Mesenchymal stem cell (in vitro differentiated cells and primary cell): ENCODE results near the gene TRMU.

Experiments used
- DNase-seq: peaks from one replicate; pipeline ENCODE4 v3.0.0-alpha.2; 2013
- H2AFZ ChIP-seq: one replicate; pipeline ENCODE4 v1.6.1; 2013; ENCODE audit warnings: low read depth, mild to moderate bottlenecking, control low read depth, inconsistent platforms, low read length, moderate library complexity
- H2AK5ac ChIP-seq: 2 replicates; pipeline ENCODE4 v1.6.1; 2013; ENCODE audit warnings: low read length, moderate library complexity, mild to moderate bottlenecking, inconsistent platforms; ENCODE audit not compliant: severe bottlenecking
- H2BK120ac ChIP-seq: one replicate; pipeline ENCODE4 v1.6.1; 2013; ENCODE audit warnings: low read depth, mild to moderate bottlenecking, inconsistent platforms, low read length, moderate library complexity
- H2BK12ac ChIP-seq, 2 experiments: one replicate each; pipeline ENCODE4 v1.6.1; 2013; ENCODE audit warnings: inconsistent platforms in 2 of 2, low read length in 2 of 2, mild to moderate bottlenecking in 2 of 2, moderate library complexity in 2 of 2, control low read depth in 1 of 2
- H2BK15ac ChIP-seq: one replicate; pipeline ENCODE4 v1.6.1; 2013; ENCODE audit warnings: mild to moderate bottlenecking, low read depth, inconsistent platforms; ENCODE audit not compliant: poor library complexity, severe bottlenecking
- H2BK5ac ChIP-seq: 2 replicates; pipeline ENCODE4 v1.6.1; 2013; ENCODE audit warnings: low read depth, mild to moderate bottlenecking, low read length, control low read depth, inconsistent platforms; ENCODE audit not compliant: poor library complexity, severe bottlenecking
- H3K14ac ChIP-seq, 2 experiments: one replicate each; pipeline ENCODE4 v1.6.1; 2013; ENCODE audit warnings: inconsistent platforms in 2 of 2, low read length in 2 of 2, control low read depth in 1 of 2, mild to moderate bottlenecking in 1 of 2, moderate library complexity in 1 of 2
- H3K18ac ChIP-seq, 2 experiments: one replicate each; pipeline ENCODE4 v1.6.1; 2013; ENCODE audit warnings: inconsistent platforms in 2 of 2, low read length in 2 of 2, control low read depth in 1 of 2, low read depth in 1 of 2, mild to moderate bottlenecking in 1 of 2
- H3K23ac ChIP-seq, 2 experiments: one replicate each; pipeline ENCODE4 v1.6.1; 2013; ENCODE audit warnings: inconsistent platforms in 2 of 2, low read length in 2 of 2, mild to moderate bottlenecking in 2 of 2, moderate library complexity in 2 of 2, control low read depth in 1 of 2
- H3K27ac ChIP-seq: 2 replicates; pipeline ENCODE4 v1.5.1; 2013; ENCODE audit warnings: mild to moderate bottlenecking, moderate library complexity, low read length, control low read depth, inconsistent platforms; ENCODE audit not compliant: poor library complexity, severe bottlenecking
- H3K27me3 ChIP-seq, 2 experiments: 2 replicates each; pipeline versions ENCODE4 v1.6.1 to v1.7.0; 2013; ENCODE audit warnings: low read length in 2 of 2, mild to moderate bottlenecking in 2 of 2, moderate library complexity in 2 of 2, control low read depth in 1 of 2, inconsistent platforms in 1 of 2; ENCODE audit not compliant: control insufficient read depth in 1 of 2, insufficient read depth in 1 of 2
- H3K36me3 ChIP-seq, 2 experiments: 2 replicates each; pipeline versions ENCODE4 v1.6.1 to v1.7.0; 2013; ENCODE audit warnings: low read length in 2 of 2, control low read depth in 1 of 2, inconsistent platforms in 1 of 2, low read depth in 1 of 2, mild to moderate bottlenecking in 1 of 2; ENCODE audit not compliant: insufficient read depth in 2 of 2, control insufficient read depth in 1 of 2
- H3K4ac ChIP-seq, 2 experiments: one replicate each; pipeline ENCODE4 v1.6.1; 2013; ENCODE audit warnings: inconsistent platforms in 2 of 2, low read length in 2 of 2, mild to moderate bottlenecking in 2 of 2, moderate library complexity in 2 of 2, control low read depth in 1 of 2, low read depth in 1 of 2
- H3K4me1 ChIP-seq: 2 replicates; pipeline ENCODE4 v1.6.1; 2013; ENCODE audit warnings: low read depth, low read length, control low read depth; ENCODE audit not compliant: control insufficient read depth, insufficient read depth
- H3K4me2 ChIP-seq: 2 replicates; pipeline ENCODE4 v1.6.1; 2013; ENCODE audit warnings: low read length, mild to moderate bottlenecking, inconsistent platforms; ENCODE audit not compliant: poor library complexity, severe bottlenecking
- H3K4me3 ChIP-seq, 2 experiments: 2 replicates each; pipeline versions ENCODE4 v1.5.1 to v1.7.0; 2013; ENCODE audit warnings: low read length in 2 of 2, mild to moderate bottlenecking in 2 of 2, control low read depth in 1 of 2, low read depth in 1 of 2; ENCODE audit not compliant: insufficient read depth in 1 of 2
- H3K79me1 ChIP-seq: replicated peaks from 2 replicates; pipeline ENCODE4 v1.6.1; 2013; ENCODE audit warnings: mild to moderate bottlenecking, control low read depth, low read length, inconsistent platforms; ENCODE audit not compliant: poor library complexity, severe bottlenecking
- H3K9ac ChIP-seq: 2 replicates; pipeline ENCODE4 v1.7.0; 2013; ENCODE audit warnings: mild to moderate bottlenecking, low read length, moderate library complexity
- H3K9me3 ChIP-seq: 2 replicates; pipeline ENCODE4 v1.7.0; 2013; ENCODE audit warnings: mild to moderate bottlenecking, low read length; ENCODE audit not compliant: control insufficient read depth
- H4K8ac ChIP-seq: one replicate; pipeline ENCODE4 v1.6.1; 2013; ENCODE audit warnings: inconsistent platforms, mild to moderate bottlenecking, low read length, moderate library complexity
- H4K91ac ChIP-seq: one replicate; pipeline ENCODE4 v1.6.1; 2013; ENCODE audit warnings: mild to moderate bottlenecking, low read length, inconsistent platforms
- WGBS: methylation state at CpG from one replicate; pipeline ENCODE4 v1.1.7; 2013; ENCODE audit warnings: mixed read lengths; 5-methylcytosine and 5-hydroxymethylcytosine counted together

The TRMU gene

GRCh38 chr22:46287873-46288751 is 47.4 kb upstream of the TRMU start:
- Histone ChIP-seq H4K91ac (no peak overlapping the region), H3K27ac (no peak overlapping the region), H2BK12ac (no peak overlapping the region), H3K4me2 (no peak overlapping the region), H3K79me1 (no peaks in the 10 kb centered on the region), H3K14ac (no peak overlapping the region), H3K4me3 (no peak overlapping the region), H3K9me3 (peaks cover 4% of the 10 kb centered on the region), H3K4ac (no peak overlapping the region), H3K4me1 (peaks cover 13% of the 10 kb centered on the region), H4K8ac (no peak overlapping the region), H2BK15ac (no peak overlapping the region), H3K9ac (no peak overlapping the region), H3K18ac (no peak overlapping the region), H2AK5ac (no peak overlapping the region), H2BK5ac (no peak overlapping the region), H2AFZ (no peak overlapping the region), H3K27me3 (no peaks in the 10 kb centered on the region), H2BK120ac (no peak overlapping the region), H3K36me3 (peaks cover 71 to 81% of the 10 kb centered on the region in 2 experiments), H3K23ac (no peak overlapping the region)
- WGBS = 85% methylated on average over 24 of the region's 24 CpGs
- DNase-seq = no peak

- Histone ChIP-seq H3K9ac (no peak overlapping the region), H2AK5ac (no peak overlapping the region), H3K4me1 (peaks cover 16% of the 10 kb centered on the region), H3K27me3 (no peaks in the 10 kb centered on the region), H3K9me3 (peaks cover 4% of the 10 kb centered on the region), H4K91ac (no peak overlapping the region), H3K36me3 (peaks cover 70 to 81% of the 10 kb centered on the region in 2 experiments), H2BK15ac (no peak overlapping the region), H2AFZ (no peak overlapping the region), H3K18ac (no peak overlapping the region), H2BK12ac (no peak overlapping the region), H3K27ac (no peak overlapping the region), H3K79me1 (no peaks in the 10 kb centered on the region), H4K8ac (no peak overlapping the region), H3K14ac (no peak overlapping the region), H3K23ac (no peak overlapping the region), H3K4ac (no peak overlapping the region), H3K4me2 (no peak overlapping the region), H2BK120ac (no peak overlapping the region), H3K4me3 (no peak overlapping the region), H2BK5ac (no peak overlapping the region)
- WGBS = 90% methylated on average over 7 of the region's 7 CpGs
- no peak for DNase-seq
Observed at GRCh38 chr22:46288846-46289243, 46.7 kb upstream of the TRMU start.

GRCh38 chr22:46289244-46289891 is 46.1 kb upstream of the TRMU start:
- H3K27me3 ChIP-seq = no peaks in the 10 kb centered on the region
- no peak overlapping the region for H3K14ac ChIP-seq
- H3K9ac ChIP-seq = no peak overlapping the region
- H4K8ac ChIP-seq = no peak overlapping the region
- no peak overlapping the region for H2BK15ac ChIP-seq
- H4K91ac ChIP-seq = no peak overlapping the region
- no peaks in the 10 kb centered on the region for H3K79me1 ChIP-seq
- DNase-seq = no peak
- H3K23ac ChIP-seq = no peak overlapping the region
- no peak overlapping the region for H3K4me2 ChIP-seq
- 96% methylated on average over 33 of the region's 33 CpGs for WGBS
- H3K27ac ChIP-seq = no peak overlapping the region
- no peak overlapping the region for H3K4me3 ChIP-seq
- no peak overlapping the region for H2BK120ac ChIP-seq
- no peak overlapping the region for H2BK5ac ChIP-seq
- no peak overlapping the region for H2AFZ ChIP-seq
- H3K9me3 ChIP-seq = peaks cover 4% of the 10 kb centered on the region
- H2BK12ac ChIP-seq = no peak overlapping the region
- no peak overlapping the region for H3K4ac ChIP-seq
- H3K4me1 ChIP-seq = peaks cover 17% of the 10 kb centered on the region
- no peak overlapping the region for H3K18ac ChIP-seq
- H3K36me3 ChIP-seq = peaks cover 65 to 77% of the 10 kb centered on the region in 2 experiments
- H2AK5ac ChIP-seq = no peak overlapping the region

GRCh38 chr22:46290121-46290842 is 45.2 kb upstream of the TRMU start:
- Histone ChIP-seq H3K18ac (no peak overlapping the region), H3K14ac (no peak overlapping the region), H3K79me1 (peaks cover 3% of the 10 kb centered on the region), H3K23ac (no peak overlapping the region), H3K4me1 (peaks cover 17% of the 10 kb centered on the region), H3K9ac (no peak overlapping the region), H2BK120ac (no peak overlapping the region), H3K4ac (no peak overlapping the region), H4K8ac (no peak overlapping the region), H2BK12ac (no peak overlapping the region), H3K9me3 (peaks cover 4% of the 10 kb centered on the region), H3K27ac (no peak overlapping the region), H2BK5ac (no peak overlapping the region), H3K36me3 (peaks cover 56 to 68% of the 10 kb centered on the region in 2 experiments), H2AFZ (no peak overlapping the region), H3K27me3 (no peaks in the 10 kb centered on the region), H4K91ac (no peak overlapping the region), H2AK5ac (no peak overlapping the region), H3K4me3 (no peak overlapping the region), H2BK15ac (no peak overlapping the region), H3K4me2 (no peak overlapping the region)
- 98% methylated on average over 16 of the region's 17 CpGs for WGBS
- no peak for DNase-seq
